Keratinocyte (primary cell): Measurements from ENCODE around the gene GNG4. TPM values are rescaled to one million over a fixed set of nuclear protein-coding genes. Genes with fewer than 3 reads are reported as not detected.
"Not testable (repeated sequence)": the region's sequence is repeated elsewhere in the genome, so short reads cannot be mapped to it uniquely, and the experiment has no call there.

Experiments
- DNase-seq: peaks from one replicate; pipeline ENCODE4 v3.0.0-alpha.2; 2011; ENCODE audit warnings: low read depth, missing footprints, low spot score
- FAIRE-seq: peaks from 2 replicates; lab custom pipeline; 2011; peaks lifted over from hg19 to GRCh38; lab: Jason Lieb, UNC
- H2AFZ ChIP-seq: 2 replicates; pipeline ENCODE4 v1.6.0; 2012; ENCODE audit warnings: low read length, control low read depth, inconsistent platforms; ENCODE audit not compliant: control insufficient read depth
- H3K27ac ChIP-seq: 2 replicates; pipeline ENCODE4 v1.5.1; 2011; ENCODE audit warnings: low read length; ENCODE audit not compliant: control insufficient read depth, insufficient read depth
- H3K27me3 ChIP-seq: 3 replicates; pipeline ENCODE4 v1.6.0; 2011; ENCODE audit warnings: low read length; ENCODE audit not compliant: control insufficient read depth, insufficient read depth; ENCODE audit errors: extremely low read depth
- H3K36me3 ChIP-seq, 2 experiments: 2 replicates in 1 of 2; 3 replicates in 1 of 2; pipeline ENCODE4 v1.5.1; 2011; ENCODE audit warnings: low read length in 2 of 2, mild to moderate bottlenecking in 1 of 2; ENCODE audit not compliant: control insufficient read depth in 2 of 2, insufficient read depth in 2 of 2; ENCODE audit errors: extremely low read depth in 1 of 2
- H3K4me1 ChIP-seq: 3 replicates; pipeline ENCODE4 v1.5.1; 2011; ENCODE audit warnings: low read length; ENCODE audit not compliant: control insufficient read depth, insufficient read depth; ENCODE audit errors: extremely low read depth
- H3K4me2 ChIP-seq: 3 replicates; pipeline ENCODE4 v1.6.0; 2011; ENCODE audit warnings: low read depth, low read length; ENCODE audit not compliant: control insufficient read depth, insufficient read depth; ENCODE audit errors: extremely low read depth
- H3K4me3 ChIP-seq, 3 experiments: fragments of 200-600 bp in 1 of 3; sonication (generic) in 1 of 3; 2 replicates in 2 of 3; 3 replicates in 1 of 3; pipeline ENCODE4 v1.5.1; 2011 to 2016; ENCODE audit warnings: low read length in 3 of 3, mild to moderate bottlenecking in 3 of 3, control low read depth in 2 of 3, inconsistent platforms in 1 of 3, low read depth in 1 of 3, mixed read lengths in 1 of 3, mixed run types in 1 of 3, moderate library complexity in 1 of 3; ENCODE audit not compliant: control insufficient read depth in 2 of 3, insufficient read depth in 2 of 3; ENCODE audit errors: extremely low read depth in 1 of 3
- H3K79me2 ChIP-seq: 2 replicates; pipeline ENCODE4 v1.6.0; 2012; ENCODE audit warnings: low read length; ENCODE audit not compliant: control insufficient read depth, insufficient read depth
- H3K9ac ChIP-seq: 3 replicates; pipeline ENCODE4 v1.6.0; 2011; ENCODE audit warnings: low read length; ENCODE audit not compliant: control insufficient read depth, insufficient read depth; ENCODE audit errors: extremely low read depth
- H3K9me1 ChIP-seq: 3 replicates; pipeline ENCODE4 v1.6.0; 2011; ENCODE audit warnings: low read length; ENCODE audit not compliant: control insufficient read depth, insufficient read depth; ENCODE audit errors: extremely low read depth
- H3K9me3 ChIP-seq: 2 replicates; pipeline ENCODE4 v1.5.1; 2012; ENCODE audit warnings: low read depth, low read length; ENCODE audit not compliant: control insufficient read depth
- H4K20me1 ChIP-seq: 3 replicates; pipeline ENCODE4 v1.6.0; 2011; ENCODE audit warnings: low read length; ENCODE audit not compliant: control insufficient read depth, insufficient read depth; ENCODE audit errors: extremely low read depth
- EZH2 ChIP-seq: IDR thresholded peaks from one replicate; pipeline ENCODE4 v1.6.1; 2012; ENCODE audit warnings: inconsistent platforms, mild to moderate bottlenecking, low read length, moderate library complexity
- dilution Hi-C: fragments of 300-500 bp; cut with MboI; formaldehyde crosslinking; loops from one replicate; pipeline ENCODE4 v1.7.0; 2020; ENCODE audit warnings: low sequenced_read_pairs; ENCODE audit not compliant: extremely low pct_ligation_motif_present
- polyA plus RNA-seq, 5 experiments: library from polyadenylated mRNA; depleted of rRNA in 3 of 5; stranded (reverse) in 3 of 5; stranded (forward) in 1 of 5; unstranded in 1 of 5; fragments of >200 nt; gene quantifications; 1 replicate in 1 of 5; 2 replicates in 3 of 5; 3 replicates in 1 of 5; pipeline versions ENCODE4 v1.2.1 to v1.2.3, GENCODE V29; 2011 to 2012; ENCODE audit warnings: missing spikeins in 2 of 5, low read depth in 1 of 5, low replicate concordance in 1 of 5
- TF ChIP-seq, protein P1 (sequence below), 3 experiments: IDR thresholded peaks in 1 of 3; conservative IDR thresholded peaks in 1 of 3; optimal IDR thresholded peaks in 1 of 3; 2 replicates in 2 of 3; 3 replicates in 1 of 3; pipeline versions ENCODE3 to v1.5.1; 2011; ENCODE audit warnings: low read length in 3 of 3, mild to moderate bottlenecking in 3 of 3, moderate library complexity in 2 of 3, control low read depth in 1 of 3, inconsistent platforms in 1 of 3; ENCODE audit not compliant: insufficient read depth in 2 of 3; ENCODE audit errors: extremely low read depth in 1 of 3

The GNG4 gene
- polyA plus RNA-seq, 1 donor (not counting 4 experiments of a cell fraction or from before 2014, with no cell fraction given): 0.07 TPM

DNA sequence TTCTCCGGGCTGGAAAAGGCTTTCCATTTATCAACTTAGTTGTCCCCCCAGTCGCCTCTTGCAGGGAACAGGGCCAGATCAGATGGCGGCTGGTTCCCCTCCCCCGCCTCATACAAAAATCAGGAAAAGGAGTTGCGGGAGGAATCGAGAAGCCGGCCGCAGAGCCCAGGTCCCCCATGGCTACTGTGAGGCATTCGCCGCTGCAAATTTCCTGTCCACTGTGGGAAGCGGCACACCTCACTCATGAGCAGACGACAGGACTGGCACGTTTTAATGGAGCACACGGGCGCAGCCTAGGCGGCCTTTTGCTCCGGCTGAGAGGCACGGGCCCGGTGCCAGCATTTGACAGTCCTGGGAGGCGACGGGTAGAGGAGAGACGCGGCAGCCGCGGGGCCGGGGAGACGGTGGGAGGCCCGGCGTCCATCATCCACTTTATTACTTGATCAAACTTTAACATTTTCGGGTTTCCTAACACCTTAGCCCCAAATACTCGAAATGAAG is 1.1 kb downstream of the GNG4 start:
- Histone ChIP-seq H3K4me1 (peaks cover 3% of the 10 kb centered on the region), H3K4me3 (peak overlapping the region in 1 of 3 experiments; percentile 31), H4K20me1 (no peaks in the 10 kb centered on the region), H3K79me2 (no peaks in the 10 kb centered on the region), H3K27me3 (peaks cover 54% of the 10 kb centered on the region), H2AFZ (no peak overlapping the region), H3K27ac (no peak overlapping the region), H3K9me3 (no peaks in the 10 kb centered on the region), H3K9me1 (no peaks in the 10 kb centered on the region), H3K36me3 (no peaks in the 10 kb centered on the region), H3K9ac (no peak overlapping the region), H3K4me2 (peak overlapping the region; percentile 81)
- TF ChIP-seq, protein P1, sequence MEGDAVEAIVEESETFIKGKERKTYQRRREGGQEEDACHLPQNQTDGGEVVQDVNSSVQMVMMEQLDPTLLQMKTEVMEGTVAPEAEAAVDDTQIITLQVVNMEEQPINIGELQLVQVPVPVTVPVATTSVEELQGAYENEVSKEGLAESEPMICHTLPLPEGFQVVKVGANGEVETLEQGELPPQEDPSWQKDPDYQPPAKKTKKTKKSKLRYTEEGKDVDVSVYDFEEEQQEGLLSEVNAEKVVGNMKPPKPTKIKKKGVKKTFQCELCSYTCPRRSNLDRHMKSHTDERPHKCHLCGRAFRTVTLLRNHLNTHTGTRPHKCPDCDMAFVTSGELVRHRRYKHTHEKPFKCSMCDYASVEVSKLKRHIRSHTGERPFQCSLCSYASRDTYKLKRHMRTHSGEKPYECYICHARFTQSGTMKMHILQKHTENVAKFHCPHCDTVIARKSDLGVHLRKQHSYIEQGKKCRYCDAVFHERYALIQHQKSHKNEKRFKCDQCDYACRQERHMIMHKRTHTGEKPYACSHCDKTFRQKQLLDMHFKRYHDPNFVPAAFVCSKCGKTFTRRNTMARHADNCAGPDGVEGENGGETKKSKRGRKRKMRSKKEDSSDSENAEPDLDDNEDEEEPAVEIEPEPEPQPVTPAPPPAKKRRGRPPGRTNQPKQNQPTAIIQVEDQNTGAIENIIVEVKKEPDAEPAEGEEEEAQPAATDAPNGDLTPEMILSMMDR (optimal IDR thresholded peaks at IDR 0.05 in 1 of 3, IDR thresholded peaks at IDR 0.05 in 1 of 3, conservative IDR thresholded peaks at IDR 0.05 in 1 of 3; ENCODE audit: extremely low read depth in 1 of 3, insufficient read depth in 2 of 3, low read length in 3 of 3): no peak
- no peak for TF ChIP-seq EZH2
- DNase-seq (no peak), FAIRE-seq (no peak)
- dilution Hi-C loops: no loop called here

DNA sequence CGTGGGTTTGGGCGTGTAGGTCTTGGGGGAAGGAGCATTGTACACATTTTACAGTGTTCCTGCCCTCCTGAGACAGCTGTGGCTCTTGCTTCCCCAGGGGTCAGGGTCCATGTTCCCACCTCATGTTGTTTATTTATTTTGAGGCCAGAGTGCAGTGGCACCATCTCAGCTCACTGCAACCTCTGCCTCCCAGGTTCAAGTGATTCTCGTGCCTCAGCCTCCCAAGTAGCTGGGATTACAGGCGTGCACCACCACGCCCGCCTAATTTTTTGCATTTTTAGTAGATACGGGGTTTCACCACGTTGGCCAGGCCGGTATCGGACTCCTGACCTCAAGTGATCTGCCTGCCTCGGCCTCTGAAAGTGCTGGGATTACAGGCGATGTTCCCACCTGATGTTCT is 2.0 kb downstream of the GNG4 start:
- DNase-seq, FAIRE-seq, H3K4me3 ChIP-seq, H3K9me3 ChIP-seq, H3K9ac ChIP-seq, H2AFZ ChIP-seq, H4K20me1 ChIP-seq, H3K9me1 ChIP-seq, H3K36me3 ChIP-seq, H3K4me1 ChIP-seq, H3K4me2 ChIP-seq, H3K27ac ChIP-seq, H3K79me2 ChIP-seq, dilution Hi-C loops: not testable (repeated sequence)
- H3K27me3 ChIP-seq: peaks cover 54% of the 10 kb centered on the region

DNA sequence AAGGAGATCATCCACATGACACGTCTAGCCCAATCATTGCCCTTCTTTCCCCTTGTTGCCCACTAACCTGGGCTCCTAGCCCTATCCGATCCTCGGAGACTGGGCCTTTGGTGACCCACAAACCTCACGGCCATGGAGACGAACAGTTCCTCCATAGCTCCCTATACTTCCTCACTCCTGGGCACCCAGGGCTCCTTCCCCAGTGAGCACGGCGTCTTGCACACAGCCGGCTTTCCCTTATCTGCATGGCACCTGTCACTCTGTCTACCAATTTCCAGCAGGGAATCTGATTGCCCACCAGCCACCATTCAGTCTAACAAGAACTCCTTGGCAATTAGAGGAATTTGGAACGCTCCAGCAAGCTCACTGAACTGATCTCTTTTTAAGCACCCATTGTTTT is 3.1 kb downstream of the GNG4 start:
- no peaks in the 10 kb centered on the region for H3K9me3 ChIP-seq
- no peak overlapping the region for H3K9ac ChIP-seq
- dilution Hi-C loops: no loop called here
- no peak for DNase-seq
- H3K4me1 ChIP-seq: peaks cover 10% of the 10 kb centered on the region
- H3K27me3 ChIP-seq: peaks cover 48% of the 10 kb centered on the region
- FAIRE-seq: no peak
- no peak overlapping the region for H2AFZ ChIP-seq
- no peak overlapping the region for H3K4me2 ChIP-seq
- H3K9me1 ChIP-seq: no peaks in the 10 kb centered on the region
- no peak overlapping the region for H3K4me3 ChIP-seq
- no peak for TF ChIP-seq EZH2
- TF ChIP-seq, protein P1 (optimal IDR thresholded peaks at IDR 0.05 in 1 of 3, IDR thresholded peaks at IDR 0.05 in 1 of 3, conservative IDR thresholded peaks at IDR 0.05 in 1 of 3; ENCODE audit: extremely low read depth in 1 of 3, insufficient read depth in 2 of 3, low read length in 3 of 3): no peak
- H3K79me2 ChIP-seq: no peaks in the 10 kb centered on the region
- H4K20me1 ChIP-seq: no peaks in the 10 kb centered on the region
- no peak overlapping the region for H3K27ac ChIP-seq
- no peaks in the 10 kb centered on the region for H3K36me3 ChIP-seq
